NOMO-1 (cell line): ENCODE results near the gene PPP2R5A.
"Not testable (repeated sequence)": the region's sequence is repeated elsewhere in the genome, so short reads cannot be mapped to it uniquely, and the experiment has no call there.

Experiments used
- DNase-seq, 2 experiments: peaks; one replicate each; lab custom pipeline; 2025; ENCODE audit not compliant: unreplicated experiment in 2 of 2; lab: John Stamatoyannopoulos, UW

PPP2R5A gene

GRCh38 chr1:212294983-212295382 is 9.8 kb downstream of the PPP2R5A start:
- no peak for DNase-seq

- DNase-seq, result no peak
Measured at GRCh38 chr1:212295579-212295978, 10.4 kb downstream of the PPP2R5A start.

- no peak for DNase-seq
Measured at GRCh38 chr1:212297338-212297737, 12.1 kb downstream of the PPP2R5A start.

- no peak for DNase-seq
Measured at GRCh38 chr1:212301580-212301979, 16.4 kb downstream of the PPP2R5A start.

- no peak for DNase-seq
Measured at GRCh38 chr1:212302745-212303383, 17.7 kb downstream of the PPP2R5A start.

GRCh38 chr1:212305342-212305741 is 20.1 kb downstream of the PPP2R5A start:
- no peak for DNase-seq

- DNase-seq, result not testable (repeated sequence)
Measured at GRCh38 chr1:212305984-212306452, 20.8 kb downstream of the PPP2R5A start.

- no peak for DNase-seq
Measured at GRCh38 chr1:212309967-212310366, 24.8 kb downstream of the PPP2R5A start.

GRCh38 chr1:212310383-212310782 is 25.2 kb downstream of the PPP2R5A start:
- no peak for DNase-seq

GRCh38 chr1:212311836-212312497 is 26.8 kb downstream of the PPP2R5A start:
- DNase-seq, result no peak

GRCh38 chr1:212313616-212314015 is 28.4 kb downstream of the PPP2R5A start:
- DNase-seq, result no peak

GRCh38 chr1:212315184-212315583 is 30.0 kb downstream of the PPP2R5A start:
- DNase-seq, result no peak

- peak in 1 of 2 experiments; percentile 15 for DNase-seq
Measured at GRCh38 chr1:212315907-212316306, 30.7 kb downstream of the PPP2R5A start.

- no peak for DNase-seq
Measured at GRCh38 chr1:212317916-212318315, 32.7 kb downstream of the PPP2R5A start.

- not testable (repeated sequence) for DNase-seq
Measured at GRCh38 chr1:212321031-212321430, 35.8 kb downstream of the PPP2R5A start.

- no peak for DNase-seq
Measured at GRCh38 chr1:212323066-212323465, 37.9 kb downstream of the PPP2R5A start.

GRCh38 chr1:212326541-212326940 is 41.3 kb downstream of the PPP2R5A start:
- DNase-seq, result no peak

GRCh38 chr1:212328248-212328647 is 43.0 kb downstream of the PPP2R5A start:
- DNase-seq, result no peak

GRCh38 chr1:212329105-212329504 is 43.9 kb downstream of the PPP2R5A start:
- DNase-seq, result no peak

- no peak for DNase-seq
Measured at GRCh38 chr1:212341090-212341489, 55.9 kb downstream of the PPP2R5A start.

GRCh38 chr1:212344905-212345304 is 59.7 kb downstream of the PPP2R5A start:
- DNase-seq, result no peak

GRCh38 chr1:212346601-212347000 is 61.4 kb downstream of the PPP2R5A start:
- no peak for DNase-seq
